Measurements from ENCODE around the gene ZNF775.

Gene ZNF775

GRCh38 chr7:150369748-150370501 lies 9.2 kb upstream of the ZNF775 start:
- DNase-seq, result no peak

- DNase-seq, result no peak
Measured at GRCh38 chr7:150370612-150371071, 8.5 kb upstream of the ZNF775 start.

- no peak for DNase-seq
Measured at GRCh38 chr7:150371131-150371995, 7.8 kb upstream of the ZNF775 start.

GRCh38 chr7:150371996-150372270 lies 7.2 kb upstream of the ZNF775 start:
- no peak for DNase-seq

GRCh38 chr7:150372271-150373048 lies 6.7 kb upstream of the ZNF775 start:
- no peak for DNase-seq

- no peak for DNase-seq
Measured at GRCh38 chr7:150373049-150373801, 5.9 kb upstream of the ZNF775 start.

- DNase-seq, result no peak
Measured at GRCh38 chr7:150374026-150374425, 5.1 kb upstream of the ZNF775 start.

GRCh38 chr7:150374472-150374871 lies 4.7 kb upstream of the ZNF775 start:
- DNase-seq, result no peak

GRCh38 chr7:150375662-150376521 lies 3.2 kb upstream of the ZNF775 start:
- DNase-seq, result peak; percentile 30

- DNase-seq, result no peak
Measured at GRCh38 chr7:150376560-150376959, 2.6 kb upstream of the ZNF775 start.

- no peak for DNase-seq
Measured at GRCh38 chr7:150377196-150377595, 1.9 kb upstream of the ZNF775 start.

- DNase-seq, result no peak
Measured at GRCh38 chr7:150377635-150378034, 1.5 kb upstream of the ZNF775 start.

GRCh38 chr7:150378115-150378852 lies 846 bp upstream of the ZNF775 start:
- peak; percentile 60 for DNase-seq

- peak; percentile 14 for DNase-seq
Measured at GRCh38 chr7:150379441-150380379, 580 bp downstream of the ZNF775 start.

- DNase-seq, result no peak
Measured at GRCh38 chr7:150380463-150380862, 1.3 kb downstream of the ZNF775 start.

GRCh38 chr7:150381096-150381495 lies 2.0 kb downstream of the ZNF775 start:
- no peak for DNase-seq

- DNase-seq, result no peak
Measured at GRCh38 chr7:150381785-150382122, 2.6 kb downstream of the ZNF775 start.

GRCh38 chr7:150382123-150382843 lies 3.2 kb downstream of the ZNF775 start:
- no peak for DNase-seq

GRCh38 chr7:150382844-150383225 lies 3.7 kb downstream of the ZNF775 start:
- no peak for DNase-seq

Measured in CD4-positive, alpha-beta T cell treated with Interleukin-21 for 1 hour (primary cell).